Nephron (organoid): ENCODE measurements around the gene OR13J1.
"Not testable (repeated sequence)": the region's sequence is repeated elsewhere in the genome, so short reads cannot be mapped to it uniquely, and the experiment has no call there.

Experiments used
- H3K27ac Mint-ChIP-seq, 3 experiments: 2 replicates each; pipeline ENCODE4 v1.8.0; 2020; ENCODE audit warnings: mixed read lengths in 3 of 3, mild to moderate bottlenecking in 2 of 3, moderate library complexity in 1 of 3
- H3K27me3 Mint-ChIP-seq: 2 replicates; pipeline ENCODE4 v1.8.0; 2021; ENCODE audit warnings: low read depth, mild to moderate bottlenecking, moderate library complexity, mixed read lengths
- H3K36me3 Mint-ChIP-seq: 2 replicates; pipeline ENCODE4 v1.8.0; 2020; ENCODE audit warnings: low read depth, mixed read lengths
- H3K4me1 Mint-ChIP-seq: 2 replicates; pipeline ENCODE4 v1.8.0; 2020; ENCODE audit warnings: mixed read lengths
- H3K4me3 Mint-ChIP-seq, 3 experiments: 2 replicates each; pipeline ENCODE4 v1.8.0; 2020; ENCODE audit warnings: mild to moderate bottlenecking in 3 of 3, mixed read lengths in 3 of 3, moderate library complexity in 2 of 3
- H3K9me3 Mint-ChIP-seq: 2 replicates; pipeline ENCODE4 v1.8.0; 2020; ENCODE audit warnings: mixed read lengths
- TF ChIP-seq, protein P1 (sequence below), 3 experiments: fragments of 200-600 bp; sonication (generic); IDR thresholded peaks; one replicate each; pipeline ENCODE4 v1.5.0; 2021; ENCODE audit warnings: antibody characterized with exemption in 3 of 3; ENCODE audit not compliant: unreplicated experiment in 3 of 3

The OR13J1 gene

DNA sequence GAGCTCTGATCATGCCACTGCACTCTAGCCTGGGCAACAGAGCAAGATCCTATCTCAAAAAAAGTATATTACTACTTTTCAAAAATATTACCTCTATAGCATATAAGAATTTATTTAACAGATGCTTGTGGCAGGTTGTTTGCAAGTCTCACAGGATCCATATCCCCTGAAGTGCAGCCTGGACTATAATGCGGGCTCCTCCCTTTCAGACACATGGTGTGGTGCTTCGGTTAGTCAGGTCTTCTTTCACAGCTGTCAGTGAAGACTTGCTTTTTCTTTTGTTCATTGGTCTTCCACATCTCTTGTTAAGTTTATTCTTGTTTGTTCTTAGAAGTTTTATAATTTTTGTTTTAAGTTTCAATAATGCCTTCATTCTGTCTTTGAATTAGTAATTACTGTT lies 26.4 kb upstream of the OR13J1 start:
- H3K9me3 Mint-ChIP-seq: no peaks in the 10 kb centered on the region
- peaks cover 16% of the 10 kb centered on the region for H3K27me3 Mint-ChIP-seq
- H3K36me3 Mint-ChIP-seq: no peaks in the 10 kb centered on the region
- peaks cover 8% of the 10 kb centered on the region for H3K4me1 Mint-ChIP-seq
- TF ChIP-seq, protein P1, sequence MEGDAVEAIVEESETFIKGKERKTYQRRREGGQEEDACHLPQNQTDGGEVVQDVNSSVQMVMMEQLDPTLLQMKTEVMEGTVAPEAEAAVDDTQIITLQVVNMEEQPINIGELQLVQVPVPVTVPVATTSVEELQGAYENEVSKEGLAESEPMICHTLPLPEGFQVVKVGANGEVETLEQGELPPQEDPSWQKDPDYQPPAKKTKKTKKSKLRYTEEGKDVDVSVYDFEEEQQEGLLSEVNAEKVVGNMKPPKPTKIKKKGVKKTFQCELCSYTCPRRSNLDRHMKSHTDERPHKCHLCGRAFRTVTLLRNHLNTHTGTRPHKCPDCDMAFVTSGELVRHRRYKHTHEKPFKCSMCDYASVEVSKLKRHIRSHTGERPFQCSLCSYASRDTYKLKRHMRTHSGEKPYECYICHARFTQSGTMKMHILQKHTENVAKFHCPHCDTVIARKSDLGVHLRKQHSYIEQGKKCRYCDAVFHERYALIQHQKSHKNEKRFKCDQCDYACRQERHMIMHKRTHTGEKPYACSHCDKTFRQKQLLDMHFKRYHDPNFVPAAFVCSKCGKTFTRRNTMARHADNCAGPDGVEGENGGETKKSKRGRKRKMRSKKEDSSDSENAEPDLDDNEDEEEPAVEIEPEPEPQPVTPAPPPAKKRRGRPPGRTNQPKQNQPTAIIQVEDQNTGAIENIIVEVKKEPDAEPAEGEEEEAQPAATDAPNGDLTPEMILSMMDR (IDR thresholded peaks at IDR 0.05; ENCODE audit: unreplicated experiment in 3 of 3): no peak
- no peak overlapping the region for H3K4me3 Mint-ChIP-seq
- no peak overlapping the region for H3K27ac Mint-ChIP-seq

- TF ChIP-seq, protein P1 (IDR thresholded peaks at IDR 0.05; ENCODE audit: unreplicated experiment in 3 of 3): no peak
- Mint-ChIP-seq H3K9me3 (no peaks in the 10 kb centered on the region), H3K4me3 (no peak overlapping the region), H3K4me1 (peaks cover 5% of the 10 kb centered on the region), H3K36me3 (no peaks in the 10 kb centered on the region), H3K27ac (no peak overlapping the region), H3K27me3 (peaks cover 16% of the 10 kb centered on the region)
These were observed 21.9 kb upstream of the OR13J1 start for GRCh38 chr9:35892051-35892450.

- Mint-ChIP-seq H3K36me3 (no peaks in the 10 kb centered on the region), H3K4me1 (peaks cover 5% of the 10 kb centered on the region), H3K27ac (no peak overlapping the region), H3K4me3 (no peak overlapping the region), H3K9me3 (no peaks in the 10 kb centered on the region), H3K27me3 (peaks cover 17% of the 10 kb centered on the region)
- TF ChIP-seq, protein P1 (IDR thresholded peaks at IDR 0.05; ENCODE audit: unreplicated experiment in 3 of 3): no peak
These were observed 21.4 kb upstream of the OR13J1 start for GRCh38 chr9:35891646-35892045.

DNA sequence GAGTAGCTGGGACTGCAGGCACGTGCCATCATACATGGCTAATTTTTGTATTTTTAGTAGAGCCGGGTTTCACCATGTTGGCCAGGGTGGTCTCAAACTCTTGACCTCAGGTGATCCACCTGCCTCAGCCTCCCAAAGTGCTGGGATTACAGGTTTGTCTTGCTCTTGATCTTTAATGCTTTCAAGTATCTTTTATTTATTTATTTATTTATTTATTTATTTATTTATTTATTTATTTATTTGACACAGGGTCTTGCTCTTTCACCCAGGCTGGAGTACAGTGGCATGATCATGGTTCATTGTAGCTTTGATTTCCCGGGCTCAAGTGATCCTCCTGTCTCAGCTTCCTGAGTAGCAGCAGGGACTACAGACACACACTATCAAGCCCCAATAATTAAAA lies 14.7 kb upstream of the OR13J1 start:
- H3K27ac Mint-ChIP-seq, H3K4me1 Mint-ChIP-seq, H3K36me3 Mint-ChIP-seq, H3K4me3 Mint-ChIP-seq, H3K9me3 Mint-ChIP-seq: not testable (repeated sequence)
- H3K27me3 Mint-ChIP-seq: peaks cover 17% of the 10 kb centered on the region

GRCh38 chr9:35882996-35883395 lies 12.8 kb upstream of the OR13J1 start:
- no peaks in the 10 kb centered on the region for H3K36me3 Mint-ChIP-seq
- H3K27ac Mint-ChIP-seq: no peak overlapping the region
- H3K4me3 Mint-ChIP-seq: no peak overlapping the region
- peaks cover 17% of the 10 kb centered on the region for H3K27me3 Mint-ChIP-seq
- H3K4me1 Mint-ChIP-seq: no peaks in the 10 kb centered on the region
- TF ChIP-seq, protein P1 (IDR thresholded peaks at IDR 0.05; ENCODE audit: unreplicated experiment in 3 of 3): no peak
- no peaks in the 10 kb centered on the region for H3K9me3 Mint-ChIP-seq

GRCh38 chr9:35882263-35882848 lies 12.2 kb upstream of the OR13J1 start:
- TF ChIP-seq, protein P1 (IDR thresholded peaks at IDR 0.05; ENCODE audit: unreplicated experiment in 3 of 3): peak; percentile 94 to 97 (median 94)
- no peak overlapping the region for H3K4me3 Mint-ChIP-seq
- H3K27ac Mint-ChIP-seq: no peak overlapping the region
- H3K36me3 Mint-ChIP-seq: peaks cover 2% of the 10 kb centered on the region
- peaks cover 6% of the 10 kb centered on the region for H3K9me3 Mint-ChIP-seq
- no peaks in the 10 kb centered on the region for H3K4me1 Mint-ChIP-seq
- peaks cover 17% of the 10 kb centered on the region for H3K27me3 Mint-ChIP-seq
